ENCODE data around the gene CA10.

Gene CA10

GRCh38 chr17:51585514-51586104 lies 572.9 kb downstream of the CA10 start:
- Histone ChIP-seq H3K9ac (no peak overlapping the region), H3K9me3 (ENCODE audit: control insufficient read depth, low read length) (no peaks in the 10 kb centered on the region)
- peak; percentile 14 for TF ChIP-seq CTCF (IDR thresholded peaks at IDR 0.05)

GRCh38 chr17:51580869-51581268 lies 577.6 kb downstream of the CA10 start:
- H3K27ac ChIP-seq = no peak overlapping the region
- TF ChIP-seq CTCF (IDR thresholded peaks at IDR 0.05) = no peak
- no peak overlapping the region for H2AFZ ChIP-seq
- H3K79me2 ChIP-seq = no peaks in the 10 kb centered on the region
- H3K9ac ChIP-seq = no peak overlapping the region
- no peaks in the 10 kb centered on the region for H3K27me3 ChIP-seq (ENCODE audit: control insufficient read depth, insufficient read depth, low read length)
- no peak overlapping the region for H3K4me3 ChIP-seq (ENCODE audit: low read depth, low read length)
- H3K4me1 ChIP-seq = no peaks in the 10 kb centered on the region
- H3K4me2 ChIP-seq (ENCODE audit: low read length) = no peak overlapping the region
- H3K9me3 ChIP-seq (ENCODE audit: control insufficient read depth, low read length) = no peaks in the 10 kb centered on the region
- H3K36me3 ChIP-seq (ENCODE audit: control insufficient read depth, insufficient read depth, low read length) = no peaks in the 10 kb centered on the region

More at GRCh38 chr17:51585514-51586104, 572.9 kb downstream of the CA10 start:
- Histone ChIP-seq H3K36me3 (ENCODE audit: control insufficient read depth, insufficient read depth, low read length) (no peaks in the 10 kb centered on the region), H3K4me1 (no peaks in the 10 kb centered on the region), H3K27ac (no peak overlapping the region), H3K79me2 (no peaks in the 10 kb centered on the region), H2AFZ (no peak overlapping the region), H3K27me3 (ENCODE audit: control insufficient read depth, insufficient read depth, low read length) (no peaks in the 10 kb centered on the region), H3K4me2 (ENCODE audit: low read length) (no peak overlapping the region), H3K4me3 (ENCODE audit: low read depth, low read length) (no peak overlapping the region)

Data from parathyroid adenoma (tissue), 2 donors.